Epidermal melanocyte (primary cell): ENCODE data around the gene CTBP2.
"Not testable (repeated sequence)": the region's sequence is repeated elsewhere in the genome, so short reads cannot be mapped to it uniquely, and the experiment has no call there.

Source experiments
- DNase-seq: peaks from one replicate; pipeline ENCODE4 v3.0.0; 2011; ENCODE audit warnings: low spot score; ENCODE audit not compliant: insufficient read length

Gene CTBP2

DNA sequence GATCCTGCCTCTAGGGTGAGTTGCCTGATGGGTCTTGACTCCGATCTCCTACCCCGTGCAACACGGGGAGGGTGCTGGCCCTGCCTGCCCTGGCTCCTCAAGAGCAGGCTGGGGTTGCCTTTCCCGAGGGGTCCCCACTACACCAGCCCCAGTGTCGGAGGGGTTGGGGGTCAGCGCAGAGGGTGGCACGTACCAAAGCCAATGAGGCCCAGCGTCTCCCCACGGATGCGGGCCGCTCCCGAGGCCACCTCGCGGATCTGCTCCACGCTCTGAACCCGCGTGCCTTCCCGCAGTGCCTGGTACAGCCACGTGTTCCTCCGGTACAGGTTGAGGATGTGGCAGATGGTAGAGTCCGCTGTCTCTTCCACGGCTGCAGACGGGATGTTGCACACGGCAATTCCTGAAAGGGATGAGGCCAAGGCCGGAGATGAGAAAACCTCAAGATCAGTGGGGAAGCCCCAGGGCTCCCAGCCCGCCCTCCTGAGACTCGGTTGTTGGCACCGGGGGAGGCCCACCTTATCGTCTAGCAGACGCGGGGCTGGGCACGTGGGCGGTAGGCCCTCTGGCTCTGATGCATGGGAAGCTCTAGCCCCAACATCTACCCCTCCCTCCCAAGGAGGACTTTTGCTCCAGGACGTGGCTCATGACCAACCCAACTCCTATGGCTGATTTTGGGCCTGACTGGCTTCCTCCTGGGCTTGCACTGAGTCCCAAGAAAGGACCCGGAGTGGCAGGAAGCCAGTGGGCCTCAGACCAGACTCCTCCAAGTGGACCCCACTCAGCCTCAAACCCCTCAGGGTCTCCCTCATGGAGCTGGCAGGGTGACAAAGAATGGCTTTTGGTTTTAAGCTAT is 162.4 kb downstream of the CTBP2 start:
- no peak for DNase-seq

DNA sequence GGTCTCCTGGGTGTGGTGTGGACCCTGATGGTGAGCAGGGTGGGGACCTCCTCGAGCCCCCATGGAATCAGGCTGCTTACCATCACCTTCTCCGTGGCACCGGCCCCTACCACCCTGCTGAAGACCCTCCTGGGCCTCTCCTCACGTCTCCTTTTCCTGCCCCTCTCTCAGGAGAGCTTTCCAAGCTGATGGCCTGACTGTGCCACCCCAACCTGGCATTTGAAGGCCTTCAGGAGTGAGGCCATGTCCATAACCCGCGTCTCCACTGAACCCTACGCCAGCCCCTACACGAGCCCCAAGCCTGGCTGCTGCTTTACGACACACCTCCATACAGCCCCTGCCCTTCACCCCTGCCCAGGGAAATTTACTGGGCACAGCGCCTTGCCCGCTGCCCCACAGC is 163.1 kb downstream of the CTBP2 start:
- no peak for DNase-seq

DNA sequence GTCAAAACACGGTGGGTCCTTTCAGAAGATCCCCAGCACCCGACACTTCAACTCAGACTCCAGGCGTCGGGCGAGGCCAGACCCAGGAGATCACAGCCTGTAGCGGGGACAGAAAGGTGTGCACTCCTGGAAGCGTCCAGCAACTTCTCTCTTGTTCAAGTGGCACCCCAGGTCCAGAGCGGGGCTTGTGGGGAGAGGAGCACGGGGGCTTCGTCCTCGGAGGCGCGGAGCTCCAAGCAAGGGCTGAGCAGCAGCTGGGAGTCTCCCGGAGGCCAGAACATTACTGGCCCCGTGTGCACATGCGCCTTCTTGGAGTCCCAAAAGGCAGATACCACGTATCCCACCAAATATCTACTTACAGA is 163.5 kb downstream of the CTBP2 start:
- no peak for DNase-seq

DNA sequence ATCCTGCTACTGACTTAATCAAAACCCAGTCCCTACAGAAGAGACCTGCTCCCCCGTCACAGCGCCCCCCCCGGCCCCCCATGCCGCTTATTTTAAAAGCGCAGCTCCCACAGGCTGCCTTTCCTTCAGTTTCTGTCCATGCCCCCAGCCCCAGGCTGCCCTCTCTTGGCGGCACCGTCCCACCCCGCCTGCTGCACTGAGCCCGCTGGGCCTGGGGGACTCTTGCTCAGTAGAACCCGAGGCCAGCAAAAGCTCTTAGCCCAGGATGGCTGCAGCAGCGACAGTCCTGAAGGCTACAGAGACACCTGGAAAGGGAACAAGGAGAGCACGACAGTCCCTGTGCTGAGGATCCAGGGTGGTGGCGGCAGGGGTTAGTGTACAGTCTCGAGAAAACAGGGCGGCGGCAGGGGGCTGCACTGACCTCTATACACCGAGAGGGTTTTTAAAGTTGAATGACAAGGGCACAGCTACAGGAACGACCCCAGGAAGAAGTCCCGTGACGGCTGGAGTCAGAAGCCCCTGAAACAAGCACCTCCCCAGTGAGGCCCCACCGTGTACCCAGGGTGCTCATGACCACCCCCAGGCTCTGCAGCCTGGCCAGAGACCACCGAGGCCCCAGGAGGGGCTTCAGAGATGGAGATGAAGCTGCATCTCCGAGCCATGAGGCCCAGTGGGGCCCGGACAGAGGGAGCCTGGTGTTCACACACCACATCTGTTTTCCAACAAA is 164.1 kb downstream of the CTBP2 start:
- DNase-seq, result no peak

DNA sequence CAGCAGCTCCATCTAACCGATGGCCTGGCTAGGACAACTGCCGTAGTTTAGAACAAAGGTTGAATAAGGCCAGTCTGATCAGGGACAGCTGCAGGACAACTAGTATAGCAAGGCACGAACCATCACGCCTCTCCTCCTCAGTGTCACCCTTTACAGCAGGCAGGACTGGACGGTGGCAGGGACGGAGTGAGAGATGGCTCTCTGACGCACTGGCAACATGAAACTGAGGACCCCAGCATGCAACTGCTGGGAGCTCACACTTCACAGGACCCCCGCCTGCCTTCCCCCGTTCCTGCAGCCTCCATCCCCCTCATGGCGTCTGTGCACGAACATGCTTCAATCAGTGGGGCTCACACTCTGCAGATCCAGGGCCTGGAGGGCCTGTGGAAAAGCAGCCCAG is 164.8 kb downstream of the CTBP2 start:
- DNase-seq, result no peak

DNA sequence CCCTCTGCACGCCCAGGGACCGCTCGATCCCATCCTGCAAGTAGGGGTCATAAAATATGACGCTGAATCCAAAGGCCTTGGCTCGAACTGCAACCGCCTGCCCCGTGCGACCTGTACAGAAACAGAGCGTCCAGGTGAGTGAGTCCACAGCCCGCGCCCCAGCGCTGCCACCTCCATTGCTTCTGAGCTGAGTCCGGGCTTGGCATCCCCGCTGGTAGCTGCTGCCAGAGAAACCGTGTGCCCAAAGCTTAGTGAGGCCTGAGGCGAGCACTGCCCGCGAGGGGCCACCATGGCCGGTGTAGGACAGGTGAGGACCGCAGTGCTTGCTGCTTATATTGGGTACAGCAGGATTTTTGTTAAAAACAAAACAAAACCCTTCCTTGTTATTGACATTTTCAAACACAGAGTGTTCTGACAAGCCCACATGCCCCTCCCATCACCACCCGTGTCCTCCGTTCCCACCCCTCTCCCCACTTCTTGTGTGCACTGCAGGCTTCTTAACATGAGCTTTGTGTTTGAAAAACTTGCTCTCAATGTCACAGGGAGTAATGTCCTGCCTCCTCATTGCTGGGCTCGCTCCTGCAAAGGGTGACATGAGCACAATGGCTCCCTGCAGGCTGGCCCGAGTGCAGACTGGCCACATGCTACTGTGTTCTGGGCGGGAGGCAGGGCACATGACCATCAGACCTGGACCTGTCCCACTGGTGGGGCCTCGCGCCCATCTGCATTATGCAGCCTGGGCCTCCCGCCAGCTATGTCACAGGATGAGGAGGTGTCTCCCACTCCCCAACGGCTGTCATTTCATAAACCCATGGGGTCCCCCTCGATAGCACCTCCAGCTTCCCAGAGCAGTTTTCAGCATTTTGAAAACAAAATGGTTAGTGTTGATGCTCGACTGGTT is 165.5 kb downstream of the CTBP2 start:
- no peak for DNase-seq

DNA sequence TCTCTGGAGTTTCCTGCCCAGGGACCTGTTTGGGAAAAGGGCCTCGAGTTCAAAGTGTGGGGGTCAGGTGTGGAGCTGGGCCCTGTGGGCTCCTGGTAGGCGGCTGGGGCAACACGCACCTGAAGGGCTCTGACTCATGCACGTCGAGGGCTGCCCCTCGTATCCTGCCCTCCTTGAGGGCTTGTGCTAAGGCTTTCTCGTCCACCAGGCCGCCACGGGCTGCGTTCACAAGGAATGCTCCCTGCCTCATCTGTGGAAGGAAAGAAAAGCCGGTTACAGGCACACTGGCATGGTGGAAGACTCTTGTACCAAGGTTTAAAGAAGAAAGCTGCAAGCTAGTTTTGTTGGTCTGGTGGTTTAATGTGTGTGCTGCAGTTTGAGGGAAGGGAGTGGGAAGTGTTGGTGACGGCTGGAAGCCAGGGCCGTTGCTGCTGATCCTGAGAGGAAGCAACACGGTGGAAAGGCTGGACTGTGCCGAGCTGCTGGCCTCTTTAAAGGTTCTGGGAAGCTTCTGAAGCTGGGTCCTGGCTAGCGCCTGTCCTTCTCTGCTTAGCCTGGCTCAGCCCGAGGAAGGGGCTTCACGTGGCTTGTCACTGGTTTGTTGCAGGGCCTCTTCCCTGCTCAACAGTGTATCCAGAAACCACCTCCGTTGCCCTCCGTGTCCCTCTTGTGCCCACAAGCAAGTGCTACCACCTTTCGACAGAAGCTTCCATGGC is 166.5 kb downstream of the CTBP2 start:
- DNase-seq, result no peak

DNA sequence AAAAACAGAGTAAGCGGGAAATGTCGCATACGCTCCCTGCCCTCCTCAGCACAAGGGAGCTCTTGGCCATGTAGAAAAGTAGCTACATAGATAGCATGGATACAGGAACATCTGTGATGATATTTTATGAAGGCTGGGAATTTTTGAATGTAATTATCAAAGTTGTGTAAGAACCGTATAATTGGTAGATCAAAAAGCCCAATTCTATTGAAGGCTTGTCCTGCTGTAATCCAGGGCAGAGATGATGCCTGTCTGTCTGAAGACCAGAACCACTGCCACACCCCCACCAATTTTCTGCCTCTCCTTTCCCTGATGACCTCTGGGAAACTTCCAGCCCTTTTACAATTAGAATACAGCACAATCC is 167.0 kb downstream of the CTBP2 start:
- DNase-seq, result no peak

DNA sequence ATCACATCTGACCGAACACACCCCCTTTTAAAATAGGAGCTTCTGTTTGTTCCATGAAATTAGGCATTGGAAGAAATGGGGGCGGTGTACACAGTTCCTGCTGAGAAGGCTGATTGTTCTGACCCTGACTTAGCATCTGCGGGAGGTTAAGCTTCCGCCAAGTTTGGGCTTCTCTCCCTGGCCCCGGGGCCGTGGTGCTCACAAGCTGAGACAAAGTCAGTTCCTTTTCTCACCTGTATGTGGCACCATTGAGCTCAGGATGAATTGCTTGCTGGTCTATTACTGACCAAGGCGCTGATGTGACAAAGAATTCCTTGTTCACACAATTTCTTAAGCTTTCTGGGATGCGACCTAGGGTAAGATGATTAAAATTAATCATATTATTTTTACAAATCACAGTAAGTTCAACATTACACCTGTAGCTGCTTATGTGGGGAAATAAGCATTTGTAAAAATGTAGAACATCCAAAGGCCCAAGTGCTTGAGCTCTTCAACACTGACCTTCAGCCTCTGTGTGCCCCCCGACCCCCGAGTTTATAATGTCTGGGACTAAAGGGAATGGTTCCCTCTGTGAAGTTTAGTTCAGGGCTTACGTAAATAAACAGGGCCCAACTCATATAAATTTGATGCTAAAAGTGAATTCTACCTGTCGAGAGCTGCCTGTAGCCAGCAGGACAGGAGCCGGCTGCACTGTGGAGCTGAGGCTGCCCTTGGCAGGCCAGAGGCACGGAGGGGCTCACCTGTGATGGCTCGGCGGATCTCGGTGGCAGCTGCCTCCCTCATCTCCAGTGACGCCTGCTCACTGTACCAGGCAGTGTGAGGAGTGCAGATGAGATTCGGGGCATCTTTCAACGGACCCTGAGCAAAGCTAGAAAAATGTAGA is 167.7 kb downstream of the CTBP2 start:
- no peak for DNase-seq

DNA sequence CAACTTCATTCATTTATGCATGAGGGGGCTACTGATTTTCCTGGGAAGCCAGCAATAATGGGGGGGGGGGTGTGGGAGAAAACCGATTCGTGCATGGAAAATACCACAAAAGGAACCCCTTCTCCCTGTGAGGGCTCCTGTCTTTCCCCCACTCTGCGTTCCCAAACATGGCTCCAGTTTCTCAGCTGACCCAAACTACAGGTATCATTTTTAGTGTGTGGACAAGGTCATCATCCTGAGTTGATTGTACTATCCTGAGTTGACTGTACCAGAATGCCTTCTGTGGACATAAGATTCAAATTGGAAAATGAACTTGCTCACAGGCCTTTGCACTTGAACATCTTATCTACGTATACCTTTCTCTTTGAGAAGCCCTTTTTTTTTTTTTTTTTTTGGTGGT is 168.5 kb downstream of the CTBP2 start:
- DNase-seq, result no peak

DNA sequence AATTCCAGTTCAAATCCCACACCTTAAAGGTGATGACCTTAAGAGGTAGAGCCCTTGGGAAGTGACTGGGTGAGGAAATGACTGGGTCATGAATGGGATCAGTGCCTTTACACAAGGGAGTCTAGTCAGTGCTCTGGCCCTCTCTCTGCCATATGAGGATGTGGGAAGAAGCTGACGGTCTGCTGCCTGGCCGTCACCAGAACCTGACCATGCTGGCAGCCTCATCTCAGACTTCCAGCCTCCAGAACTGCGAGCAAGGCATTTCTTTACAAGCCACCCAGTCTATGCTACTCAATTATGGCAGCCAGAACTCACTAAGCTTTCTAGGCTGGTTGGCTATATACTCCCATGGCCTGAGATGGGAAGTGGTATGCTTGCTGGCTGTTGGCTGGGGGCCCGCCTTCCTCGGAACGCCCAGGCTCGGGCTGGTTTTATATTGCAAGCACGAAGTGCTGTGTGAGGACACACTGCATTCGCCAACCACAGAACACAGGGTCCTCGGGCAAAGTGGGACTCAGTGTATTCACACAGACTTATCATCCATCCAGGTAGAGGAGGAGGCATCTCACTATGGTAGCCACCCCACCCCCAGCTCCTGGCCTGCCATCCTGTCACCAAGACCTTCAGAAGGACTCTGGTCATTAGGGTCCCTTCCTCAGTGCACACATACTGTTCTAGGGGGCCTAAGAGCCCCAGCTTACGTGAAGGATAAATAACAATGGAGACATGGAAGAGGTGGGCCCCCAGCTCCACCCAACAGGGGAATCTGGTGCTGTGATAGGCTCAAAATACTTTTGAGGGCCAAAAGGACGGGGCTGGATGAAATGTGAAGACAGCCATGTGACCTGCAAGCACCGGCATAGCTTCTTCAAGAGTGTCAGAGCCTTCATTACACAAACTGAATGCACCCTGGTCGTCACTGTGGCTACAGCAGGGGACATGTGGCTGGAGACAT is 169.4 kb downstream of the CTBP2 start:
- no peak for DNase-seq

DNA sequence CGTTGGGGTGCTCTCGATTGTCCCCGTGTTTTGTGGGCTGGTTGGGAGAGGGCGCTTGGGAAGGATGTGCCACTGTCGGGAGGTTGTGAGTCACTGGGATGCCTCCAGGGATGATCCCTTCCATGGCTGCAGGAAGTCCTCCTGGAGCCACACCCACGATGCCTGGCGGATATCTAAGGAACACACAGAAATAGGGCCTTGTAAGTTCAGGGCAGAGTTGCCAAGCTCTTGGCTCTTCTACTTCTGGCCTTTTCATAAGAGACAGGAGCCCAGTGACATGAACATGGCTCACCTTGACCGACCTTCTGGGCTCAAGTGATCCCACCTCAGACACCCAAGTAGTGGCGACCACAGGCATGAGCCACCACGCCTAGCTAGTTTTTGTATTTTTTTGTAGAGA is 170.8 kb downstream of the CTBP2 start:
- DNase-seq, result no peak

DNA sequence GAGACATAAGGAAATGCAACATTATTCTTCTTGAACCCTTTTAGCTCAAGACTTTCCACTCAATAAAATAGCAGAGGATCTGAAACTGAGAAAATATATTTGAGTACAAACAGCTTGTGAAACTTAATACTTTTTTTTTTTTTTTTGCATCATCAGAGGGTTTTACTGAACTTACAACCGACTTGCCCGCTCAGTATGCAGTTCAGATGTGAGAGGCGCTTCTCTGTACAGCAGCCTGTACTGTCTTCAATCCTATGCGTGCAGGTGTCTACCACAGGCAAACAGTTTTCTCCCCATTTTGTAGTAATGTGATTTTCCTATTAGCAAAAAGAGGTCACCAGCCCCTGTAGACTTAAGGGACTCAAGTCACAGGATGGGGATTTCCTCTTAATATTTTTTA is 171.6 kb downstream of the CTBP2 start:
- not testable (repeated sequence) for DNase-seq

DNA sequence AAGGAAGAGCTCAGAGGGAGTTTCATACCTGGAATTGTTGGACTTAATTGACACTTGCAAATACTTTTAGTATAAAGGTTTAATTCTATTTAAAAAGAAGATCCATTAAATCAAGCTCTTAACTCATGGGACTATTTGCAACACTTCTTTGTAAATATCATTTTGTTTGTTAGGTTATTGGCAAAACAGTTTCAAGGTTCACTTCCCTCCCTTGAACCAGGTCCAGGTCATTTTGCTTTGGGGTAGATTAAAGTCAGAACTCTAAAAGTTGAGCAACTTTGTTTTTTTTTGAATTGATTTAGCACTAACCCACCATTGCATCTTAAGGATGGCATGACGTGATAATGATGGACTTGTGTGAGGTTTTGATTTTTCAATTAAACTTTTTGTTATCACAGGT is 172.6 kb downstream of the CTBP2 start:
- no peak for DNase-seq

DNA sequence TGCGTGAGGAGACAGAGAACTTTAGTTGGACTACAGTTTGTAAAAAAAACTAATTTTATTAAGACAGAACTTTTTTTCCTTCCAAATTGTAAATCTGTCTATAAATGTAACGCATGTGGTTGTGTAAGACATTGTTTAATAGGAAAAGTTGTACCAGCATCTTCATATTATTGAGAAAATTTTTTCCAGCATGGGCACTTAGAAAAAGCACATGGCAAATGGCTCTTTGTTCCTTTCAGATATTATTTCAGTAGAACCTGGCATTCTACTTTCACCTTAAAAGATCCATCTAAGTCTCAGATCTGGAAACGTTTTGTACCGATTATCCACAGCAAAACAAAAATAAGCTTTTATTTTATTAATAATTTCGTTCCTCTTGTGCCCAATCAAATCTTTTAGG is 175.2 kb downstream of the CTBP2 start:
- DNase-seq, result no peak

DNA sequence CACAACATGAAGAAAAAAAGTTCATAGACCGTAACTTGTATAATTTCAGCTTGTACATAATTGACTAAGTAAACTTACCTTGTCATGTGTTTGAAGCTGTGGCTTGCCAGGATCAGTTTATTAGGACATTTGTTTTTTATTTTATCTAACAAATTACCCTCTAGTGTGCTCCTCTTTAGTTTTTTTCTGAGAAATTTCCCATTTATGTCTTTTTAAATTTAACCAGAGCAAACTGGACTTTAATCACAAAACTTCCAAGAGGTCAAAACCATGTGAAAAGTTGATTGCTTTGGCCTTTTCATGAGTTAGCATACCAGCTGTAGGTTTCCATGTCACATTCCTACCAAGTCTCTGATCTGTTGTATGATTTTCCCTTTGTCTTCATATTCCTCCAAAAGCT is 176.0 kb downstream of the CTBP2 start:
- DNase-seq, result no peak

DNA sequence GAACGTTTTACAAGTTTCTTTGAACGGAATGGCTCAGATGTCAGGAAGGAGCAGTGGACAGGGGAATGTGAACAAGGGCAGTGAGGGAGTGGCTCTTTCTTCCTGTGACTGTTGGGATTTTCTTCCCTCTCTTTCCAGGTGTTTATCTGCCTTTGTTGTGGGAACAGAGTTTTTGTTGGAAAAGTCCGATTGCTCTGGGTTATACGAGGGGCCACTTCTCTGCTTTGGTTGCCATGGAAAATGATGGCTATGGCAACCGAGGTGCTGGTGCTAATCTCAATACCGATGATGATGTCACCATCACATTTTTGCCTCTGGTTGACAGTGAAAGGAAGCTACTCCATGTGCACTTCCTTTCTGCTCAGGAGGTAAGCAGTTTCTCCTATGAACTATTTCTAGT is 177.0 kb downstream of the CTBP2 start:
- no peak for DNase-seq

DNA sequence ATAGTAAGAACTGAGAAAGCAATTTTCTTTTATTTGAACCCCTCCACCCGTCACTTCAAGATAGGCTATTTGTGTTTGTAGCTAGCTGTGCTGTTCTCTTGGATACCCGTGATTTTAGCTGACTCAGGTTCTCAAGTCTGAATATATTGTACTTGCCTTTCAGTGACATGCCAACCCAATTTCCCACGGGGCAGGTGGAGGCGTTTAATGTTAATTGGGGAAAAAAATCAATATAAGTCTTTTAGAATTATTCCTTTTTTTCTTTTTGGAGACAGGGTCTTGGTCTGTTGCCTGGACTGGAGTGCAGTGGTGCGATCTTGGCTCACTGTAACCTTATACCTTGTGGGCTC is 182.0 kb downstream of the CTBP2 start:
- DNase-seq, result no peak

DNA sequence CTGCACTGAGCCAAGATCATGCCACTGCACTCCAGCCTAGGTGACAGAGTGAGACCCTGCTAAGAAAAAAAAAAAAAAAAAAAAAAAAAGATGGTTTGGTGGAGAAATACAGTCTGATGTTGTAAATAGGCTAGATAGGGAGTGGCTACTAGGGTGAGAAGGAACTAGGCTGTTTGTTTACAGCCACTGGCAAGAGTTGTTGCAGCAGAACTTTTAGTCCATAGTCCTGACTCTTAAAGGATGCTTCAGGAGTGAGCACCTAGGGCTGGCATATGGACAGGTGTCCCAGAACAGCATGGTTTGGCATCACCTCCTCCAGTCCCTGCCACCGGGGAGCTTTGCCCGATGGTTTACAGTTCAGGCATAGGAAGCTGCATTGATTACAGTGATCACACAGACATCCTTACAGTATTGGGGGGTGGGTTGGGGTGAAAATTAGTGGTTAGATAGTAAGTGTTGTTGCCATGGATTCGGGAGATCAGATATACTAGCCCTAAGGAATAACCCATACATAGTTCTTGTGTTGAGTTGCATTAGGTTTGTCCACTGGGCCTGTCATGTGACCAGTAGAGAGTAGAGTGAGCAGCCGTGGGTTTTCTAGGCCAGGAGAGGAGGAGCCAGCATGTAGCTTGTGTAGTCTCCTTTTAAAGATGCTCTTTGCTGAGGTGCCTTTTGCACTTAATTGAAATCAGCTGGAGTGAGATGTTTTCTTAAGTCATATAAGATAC is 182.6 kb downstream of the CTBP2 start:
- DNase-seq, result no peak
